GM04504 (cell line): ENCODE data around the gene TUBGCP6.

ENCODE experiments used
- DNase-seq: peaks from one replicate; pipeline ENCODE4 v3.0.0-alpha.2; 2012; ENCODE audit warnings: low read depth

Gene TUBGCP6

DNA sequence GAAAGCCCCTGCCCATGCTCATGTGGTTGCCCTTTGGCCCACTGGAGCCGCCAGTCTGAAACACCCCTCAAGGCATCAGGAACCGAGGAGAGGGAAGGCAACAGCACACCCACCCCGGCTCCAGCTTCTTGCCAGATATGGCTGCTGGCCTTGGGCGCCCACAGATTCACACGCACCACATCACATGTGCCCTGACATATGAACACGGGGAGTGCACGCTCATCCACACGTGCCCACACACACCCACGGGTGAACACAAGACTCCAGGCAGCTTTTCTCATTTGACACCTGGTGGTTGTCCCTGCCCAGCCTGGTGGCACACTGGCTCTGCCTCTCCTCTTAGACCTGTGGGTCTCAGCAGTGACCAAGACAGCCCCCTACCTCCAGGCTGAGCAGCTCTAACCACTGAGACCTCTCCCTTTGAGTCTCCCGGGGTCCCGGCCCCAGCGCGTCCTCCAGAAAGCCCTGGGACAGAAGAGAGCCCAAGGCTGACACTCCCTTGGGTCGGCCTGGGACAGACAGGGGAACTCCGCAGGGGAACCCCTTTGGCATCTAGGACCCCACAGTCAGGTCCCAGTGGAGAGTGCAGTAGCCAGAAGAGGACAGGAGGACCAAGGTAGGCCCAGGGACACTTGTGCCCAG lies 19.4 kb upstream of the TUBGCP6 start:
- DNase-seq: no peak

DNA sequence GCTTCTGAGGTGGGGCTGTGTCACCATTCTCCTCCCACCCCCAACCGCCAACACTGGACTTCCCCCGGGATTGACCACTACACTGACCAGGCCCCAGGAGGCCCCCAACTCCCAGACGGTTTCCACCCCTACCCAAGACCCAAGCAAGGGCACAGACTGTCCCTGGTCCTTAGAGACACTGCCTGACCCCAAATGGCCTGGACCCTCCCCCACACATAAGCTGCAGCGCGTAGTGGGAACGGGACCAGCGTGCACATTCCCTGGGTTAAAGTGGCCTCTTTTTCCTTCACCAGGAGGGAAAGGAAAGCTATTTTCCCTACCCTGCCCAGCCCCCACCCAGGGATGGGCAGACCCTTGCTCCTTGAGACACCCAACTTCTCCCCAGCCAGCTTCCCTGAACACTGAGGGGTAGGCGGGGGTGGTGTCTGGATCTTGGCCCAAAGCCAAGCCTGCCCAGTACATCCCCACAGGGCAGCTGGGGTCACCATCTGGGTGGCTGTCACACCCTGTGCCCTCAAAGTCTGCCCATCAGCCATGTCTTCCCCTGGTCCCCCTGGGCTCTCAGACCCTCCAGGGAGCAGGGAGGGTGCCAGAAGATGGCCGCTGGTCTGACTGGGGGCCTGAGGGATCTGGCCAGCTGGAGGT lies 18.3 kb upstream of the TUBGCP6 start:
- no peak for DNase-seq

DNA sequence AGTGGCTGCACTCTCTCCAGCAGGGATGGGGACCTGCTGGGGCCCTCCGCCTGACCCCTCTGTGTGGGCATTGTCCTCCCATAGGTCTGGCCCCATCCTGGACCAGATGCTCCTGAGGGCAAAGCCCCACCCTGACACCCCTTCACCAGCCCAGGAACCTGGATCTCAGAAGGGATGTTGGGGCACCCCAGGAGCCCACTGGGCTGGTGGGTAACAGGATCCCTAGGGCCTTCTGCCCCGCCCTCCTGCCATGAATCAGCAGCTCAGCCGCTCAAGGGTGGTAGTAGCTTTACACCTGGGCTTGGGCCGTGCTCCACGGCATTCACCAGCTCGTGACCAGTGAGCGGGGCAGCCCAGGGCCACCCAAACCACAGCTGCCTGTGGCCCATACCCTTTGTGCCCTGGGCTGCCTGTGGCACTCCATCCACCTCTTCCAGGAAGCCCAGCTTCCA lies 17.7 kb upstream of the TUBGCP6 start:
- DNase-seq: no peak

DNA sequence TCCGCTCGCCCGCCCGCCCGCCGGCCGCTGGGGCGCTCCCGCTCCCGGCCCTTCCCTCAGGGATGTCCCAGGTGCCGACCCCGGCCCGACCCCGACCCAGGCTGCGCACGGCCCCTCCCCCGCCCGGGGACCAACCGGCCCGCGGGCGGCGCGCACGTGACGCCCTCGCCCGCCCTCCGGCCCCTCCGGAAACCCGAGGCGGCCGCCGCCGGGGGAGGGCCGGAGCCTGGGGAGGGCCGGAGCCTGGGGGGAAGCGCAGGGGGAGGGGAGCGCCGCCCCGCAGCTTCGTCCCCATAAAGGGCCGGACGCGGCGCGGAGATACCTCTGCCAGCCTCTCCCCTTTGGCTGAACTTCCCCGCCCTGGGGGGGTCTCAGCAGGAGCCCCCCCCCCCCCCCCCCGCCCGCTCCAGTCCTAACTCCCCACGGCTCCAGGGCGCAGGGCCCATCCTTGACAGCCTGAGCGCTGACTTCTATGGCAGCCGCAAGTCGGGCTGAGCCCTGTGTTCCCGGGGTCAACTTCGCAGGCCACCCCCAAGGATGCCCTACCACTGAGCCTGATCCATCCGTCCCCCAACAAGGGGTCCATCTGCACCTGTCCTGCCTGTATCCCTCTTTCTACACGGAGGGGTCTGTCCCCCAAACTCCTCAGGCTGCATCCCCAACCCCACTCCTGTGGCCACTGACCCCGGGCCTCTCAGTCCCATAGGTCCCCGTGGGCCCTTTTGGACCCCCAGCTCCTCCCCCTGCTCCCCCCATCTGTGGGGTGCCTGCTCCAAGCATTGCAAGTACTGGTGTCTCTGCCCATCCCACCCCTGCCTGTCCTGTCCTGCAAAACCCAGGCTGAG lies 17.0 kb upstream of the TUBGCP6 start, which contains the start of gene MAPK12:
Gene MAPK12, minus strand, starts transcription at position 69 of the 845 bp plus-strand sequence. CDS start 174 bp downstream, outside the sequence.
- DNase-seq: no peak

DNA sequence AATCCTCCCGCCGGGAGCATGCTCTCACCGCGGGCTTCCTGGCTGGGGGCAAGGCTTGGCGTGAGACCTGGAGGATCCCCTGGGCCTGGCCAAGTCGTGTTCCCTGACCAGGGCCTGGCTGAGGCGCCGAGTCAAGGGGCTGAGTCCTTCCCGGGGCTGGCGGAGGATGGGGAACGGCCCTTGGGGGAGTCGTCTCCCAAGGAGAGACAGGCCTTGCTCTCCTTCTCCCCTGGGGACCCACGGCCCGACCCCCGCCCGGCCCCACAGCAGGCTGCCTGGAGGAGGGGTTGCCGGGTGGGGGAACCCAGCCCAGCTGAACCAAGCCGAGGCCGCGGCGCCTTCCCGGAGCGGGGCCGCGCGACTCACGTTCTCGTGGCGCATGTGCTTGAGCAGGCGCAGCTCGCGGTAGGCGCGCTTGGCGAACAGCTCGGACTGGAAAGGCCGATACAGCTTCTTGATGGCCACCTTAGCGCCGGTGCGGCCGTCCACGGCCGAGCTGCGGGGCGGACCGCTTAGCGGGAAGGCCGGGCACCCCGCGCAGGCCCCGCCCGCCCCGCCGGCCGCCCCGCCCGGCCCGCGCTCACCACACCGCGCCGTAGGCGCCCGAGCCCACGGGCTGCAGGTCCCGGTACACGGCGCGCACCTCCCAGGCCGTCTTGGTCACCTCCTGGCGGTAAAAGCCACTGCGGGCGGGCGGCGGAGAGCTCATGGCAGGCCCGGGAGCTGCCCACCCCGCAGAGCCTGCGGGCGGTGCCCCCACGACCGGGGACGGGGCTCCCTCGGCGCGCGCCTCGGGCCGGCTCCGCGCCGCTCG lies 16.2 kb upstream of the TUBGCP6 start:
- DNase-seq: no peak

DNA sequence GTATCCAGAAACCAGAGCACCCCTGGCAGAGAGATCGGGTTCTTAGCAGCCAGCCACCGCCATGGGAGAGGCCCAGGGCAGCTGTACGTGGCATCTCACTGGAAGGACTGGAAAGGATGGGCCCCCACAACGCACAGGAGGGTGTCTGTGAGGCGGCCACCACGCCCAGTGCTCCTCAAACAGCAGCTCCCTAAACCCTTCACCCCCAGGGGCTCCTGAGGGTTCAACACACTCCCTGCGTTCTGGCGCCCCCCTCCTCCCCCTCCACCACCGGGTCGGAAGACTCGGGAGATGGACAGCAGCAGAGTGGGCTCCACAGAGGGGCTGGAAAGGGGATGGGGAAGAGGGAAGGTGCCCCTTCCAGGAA lies 15.6 kb upstream of the TUBGCP6 start:
- no peak for DNase-seq

DNA sequence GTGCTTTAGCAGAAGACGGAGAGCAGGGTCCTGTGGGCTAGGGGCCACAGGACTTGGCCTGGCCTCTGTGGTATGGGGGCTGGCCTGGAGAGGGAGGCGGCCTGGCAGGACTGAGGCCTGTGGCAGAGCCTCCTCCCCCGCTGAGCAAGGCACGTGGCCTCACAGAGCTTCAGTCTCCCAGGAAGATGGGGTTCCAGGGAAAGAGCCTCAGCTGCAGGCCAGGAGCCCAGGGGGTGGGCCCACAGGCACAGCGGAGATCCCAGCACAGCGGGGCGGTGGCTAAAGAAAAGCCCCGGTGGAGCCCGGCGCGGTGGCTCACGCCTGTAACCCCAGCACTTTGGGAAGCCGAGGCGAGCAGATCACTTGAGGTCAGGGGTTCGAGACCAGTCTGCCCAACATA lies 14.5 kb upstream of the TUBGCP6 start:
- no peak for DNase-seq

DNA sequence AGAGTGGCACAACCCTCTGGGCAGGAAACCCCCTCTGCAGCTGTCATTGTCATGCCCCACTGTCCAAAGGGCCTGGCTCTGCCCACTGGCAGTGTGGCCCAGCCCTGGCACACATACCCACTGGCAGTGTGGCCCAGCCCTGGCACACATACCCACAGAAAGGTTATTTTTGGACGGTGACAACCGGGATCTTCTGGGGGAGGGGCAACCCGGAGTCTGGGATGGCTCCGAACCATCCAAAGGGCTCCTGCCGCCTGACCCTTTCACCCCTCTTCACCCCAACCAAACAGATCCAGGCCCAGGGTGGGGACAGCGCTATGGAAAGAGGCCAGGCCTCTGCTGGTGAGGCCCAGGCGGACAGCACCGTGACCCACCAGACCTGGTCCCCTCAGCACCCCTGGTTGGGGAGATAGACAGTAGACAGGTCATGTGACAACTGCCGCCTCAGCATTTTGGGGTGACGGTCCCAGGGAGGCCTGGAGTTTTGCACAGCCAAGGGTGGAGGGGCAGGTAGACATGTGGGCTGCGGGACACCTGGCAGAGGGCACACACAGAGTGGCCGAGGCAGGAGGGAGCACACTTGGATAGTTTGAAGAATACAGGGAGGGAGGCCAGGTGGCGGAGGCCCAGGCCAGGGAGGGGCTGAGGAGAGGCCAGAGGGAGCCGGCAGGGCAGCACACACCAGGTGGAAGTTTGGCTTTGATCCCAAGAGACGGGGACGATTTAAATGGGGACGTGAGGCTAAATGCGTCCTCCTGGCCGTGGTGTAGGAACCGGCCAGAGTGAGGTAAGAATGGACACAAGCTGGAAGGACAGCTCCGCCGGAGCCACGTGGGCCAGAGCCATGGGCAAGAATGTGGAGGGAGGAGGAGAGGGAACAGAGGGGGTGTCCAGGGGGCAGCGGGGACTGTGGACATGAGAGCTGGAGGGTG lies 13.8 kb upstream of the TUBGCP6 start:
- DNase-seq: no peak

DNA sequence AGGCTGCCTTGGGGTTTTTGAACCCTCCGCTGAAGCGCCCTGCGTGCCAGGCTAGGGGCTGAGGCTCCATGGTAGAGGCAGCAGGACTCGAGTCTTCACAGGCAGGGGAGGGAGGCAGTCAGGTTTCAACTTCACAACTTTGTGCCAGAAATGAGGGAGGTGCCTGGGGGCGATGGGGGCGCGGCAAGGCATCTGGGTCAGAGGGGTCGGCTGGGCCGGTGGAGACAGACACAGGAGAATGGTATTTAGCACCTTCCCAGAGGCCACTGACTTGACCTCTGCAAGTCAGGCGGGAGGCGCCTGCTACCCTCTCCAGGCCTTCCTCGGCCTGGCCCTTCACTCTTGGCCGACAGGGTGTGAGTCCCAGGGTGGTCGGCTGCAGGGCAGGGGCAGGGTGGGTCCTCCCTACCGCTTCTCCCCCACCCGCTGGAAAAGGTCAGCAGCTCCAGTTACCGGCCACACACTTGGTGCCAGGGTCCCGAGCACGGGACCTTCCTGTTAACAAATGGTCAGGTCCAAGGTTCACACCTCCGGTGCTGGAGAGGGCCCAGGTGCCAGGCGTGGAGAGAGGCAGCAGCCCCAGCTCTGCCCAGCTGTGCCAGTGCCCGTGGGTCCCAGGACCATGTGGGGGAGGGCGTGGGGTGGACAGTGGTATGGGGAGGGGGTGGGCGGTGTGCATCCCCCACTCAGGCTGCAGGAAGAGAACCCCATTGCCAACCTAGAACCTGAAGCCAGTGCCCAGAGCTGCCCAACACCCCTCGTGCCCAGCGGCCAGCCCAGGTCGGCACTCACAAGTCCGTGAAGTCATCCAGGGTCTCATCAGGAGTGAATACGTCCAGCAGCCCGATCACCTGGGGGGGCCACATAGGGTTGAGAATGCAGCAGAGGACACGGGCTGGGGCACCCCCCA lies 12.9 kb upstream of the TUBGCP6 start:
- DNase-seq: no peak

DNA sequence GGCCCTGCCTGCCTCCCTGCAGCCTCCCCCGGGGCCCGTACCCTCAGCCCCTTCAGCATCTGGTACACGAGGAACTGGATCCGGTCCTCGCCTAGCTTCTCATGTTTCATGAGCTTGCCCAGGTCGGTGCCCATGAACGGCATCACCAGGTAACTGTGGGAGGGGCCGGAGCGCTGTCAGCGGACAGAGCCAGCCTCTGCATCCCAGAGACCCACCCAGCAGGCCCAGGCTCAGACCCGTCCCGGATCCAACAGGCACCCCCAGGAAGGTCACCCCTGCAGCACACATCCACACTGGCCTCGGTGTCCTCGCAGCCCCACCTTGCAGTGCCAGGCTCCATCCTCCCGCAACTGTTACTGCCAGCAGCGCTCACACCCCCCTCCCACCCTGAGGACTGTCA lies 12.2 kb upstream of the TUBGCP6 start:
- DNase-seq: no peak

DNA sequence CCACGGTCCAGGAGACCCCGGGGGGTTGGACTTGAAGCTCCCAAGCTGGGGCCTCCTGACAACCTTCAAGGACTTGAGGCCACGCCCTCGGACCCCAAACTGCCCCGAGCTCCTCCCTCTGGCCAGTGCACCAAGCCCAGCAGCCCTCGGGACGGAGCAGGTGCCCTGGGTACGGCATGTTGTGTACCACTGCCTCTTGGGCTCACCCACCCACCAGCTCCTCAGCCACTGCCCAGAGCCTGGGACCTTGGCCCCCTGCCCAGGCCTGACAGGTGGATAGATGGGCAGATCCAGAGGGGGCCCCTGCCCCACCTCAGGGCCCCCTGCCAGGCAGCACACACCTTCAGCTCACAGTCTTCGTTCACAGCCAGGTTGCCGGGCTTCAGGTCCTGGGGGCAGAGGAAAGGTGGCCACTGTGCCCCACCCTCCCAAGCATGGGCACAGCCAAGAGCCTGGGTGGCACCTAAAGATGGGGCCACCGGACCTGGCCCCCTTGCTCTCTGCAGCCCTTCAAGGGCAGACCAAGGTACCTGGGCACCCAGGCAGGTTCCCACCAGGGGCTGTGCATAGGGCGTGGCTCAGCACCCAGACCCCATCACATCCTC lies 11.5 kb upstream of the TUBGCP6 start:
- no peak for DNase-seq

DNA sequence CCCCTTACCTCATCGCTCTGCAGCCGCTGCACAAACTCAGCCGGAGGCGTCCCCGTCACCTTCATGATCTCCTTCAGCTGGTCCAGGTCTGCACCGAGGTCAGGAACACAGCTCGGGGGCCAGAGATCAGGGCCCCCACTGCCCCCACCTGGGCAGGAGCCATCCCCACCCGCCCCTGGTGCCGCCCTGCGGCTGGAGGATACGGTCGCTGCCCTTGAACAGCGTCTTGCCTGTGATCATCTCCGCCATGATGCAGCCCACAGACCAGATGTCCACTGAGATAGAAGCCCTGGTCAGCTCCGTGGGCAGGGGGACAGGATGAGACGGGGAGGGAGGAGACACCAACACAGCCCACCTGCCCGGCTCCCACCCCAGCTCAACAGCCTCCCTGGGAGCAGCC lies 10.8 kb upstream of the TUBGCP6 start:
- no peak for DNase-seq

DNA sequence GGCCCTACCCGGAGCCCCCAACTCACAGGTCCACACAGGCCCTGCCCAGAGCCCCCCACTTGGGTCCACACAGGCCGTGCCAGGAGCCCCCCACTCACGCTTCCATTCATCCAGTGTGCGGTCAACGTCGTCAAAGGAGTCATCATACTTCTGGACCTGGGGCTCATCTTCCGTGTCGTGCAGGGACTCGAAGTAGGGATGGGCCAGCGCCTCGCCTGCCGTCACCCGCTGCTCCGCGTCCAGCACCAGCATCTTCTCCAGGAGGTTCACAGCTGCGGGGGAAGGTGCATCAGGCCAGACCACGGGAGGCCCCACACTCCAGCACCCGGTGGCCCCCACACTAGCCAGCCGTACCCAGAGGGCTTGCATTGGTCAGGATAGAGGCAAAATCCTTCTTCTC lies 10.3 kb upstream of the TUBGCP6 start:
- DNase-seq: no peak

DNA sequence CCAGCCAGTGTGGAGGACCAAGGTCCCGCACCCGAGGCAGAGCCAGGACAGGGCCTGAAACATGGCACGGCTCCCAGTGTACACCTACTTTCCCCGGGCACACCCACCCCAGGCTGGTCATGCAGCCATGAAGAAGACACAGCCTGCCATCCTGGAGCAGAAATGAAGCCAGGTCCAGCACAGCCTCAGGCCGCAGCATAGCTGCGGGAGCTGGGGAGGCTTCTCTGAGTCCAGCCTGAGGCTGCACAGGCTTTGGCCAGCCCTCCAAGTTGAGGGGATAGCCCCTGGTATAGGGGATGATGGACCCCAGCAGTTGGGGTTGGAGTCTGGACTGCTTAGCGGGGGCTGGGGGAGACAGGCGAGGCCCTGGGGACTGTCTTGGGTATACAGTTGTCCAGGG lies 9.1 kb upstream of the TUBGCP6 start:
- DNase-seq: no peak

DNA sequence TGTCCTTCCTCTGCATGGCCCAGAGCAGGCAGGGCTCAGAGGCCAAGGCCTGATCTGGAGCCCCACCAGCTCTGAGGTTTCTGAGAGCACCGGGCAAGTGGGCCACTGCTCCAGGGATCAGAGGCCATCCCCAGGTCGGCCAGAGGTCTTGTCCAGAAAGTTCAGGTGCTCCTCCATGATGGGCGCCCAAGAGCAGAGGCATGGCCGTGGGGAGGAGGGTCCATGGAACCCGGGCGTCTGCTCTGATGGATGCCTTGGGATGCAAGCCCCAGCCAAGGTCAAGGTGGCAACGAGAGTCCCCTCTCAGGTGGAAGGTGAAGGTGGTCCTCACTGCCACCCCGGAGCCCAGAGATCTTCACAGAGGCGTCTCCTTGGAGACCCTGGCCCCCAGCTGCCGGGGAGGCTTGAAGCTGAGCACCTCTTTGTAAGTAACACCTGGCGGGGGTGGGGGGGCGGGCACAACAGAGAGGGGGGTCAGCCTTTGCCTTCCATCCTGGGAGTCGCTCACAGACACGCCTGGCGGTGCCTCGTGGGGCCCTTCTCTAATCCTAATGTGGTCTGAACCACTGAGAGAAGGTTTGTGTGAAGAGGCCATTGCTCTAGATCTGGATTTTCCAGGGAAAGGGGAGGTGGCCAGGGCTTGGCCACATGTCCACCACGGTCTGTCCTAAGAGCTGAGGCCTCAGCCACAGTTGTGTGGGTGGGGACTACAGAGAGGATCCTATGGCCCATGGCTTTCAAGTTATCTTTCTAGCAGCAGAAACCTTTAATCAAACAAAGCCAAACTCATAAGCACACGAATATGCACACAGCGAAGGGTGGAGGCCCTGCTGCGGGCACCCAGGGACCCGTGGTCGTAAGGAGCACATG lies 8.5 kb upstream of the TUBGCP6 start:
- DNase-seq: no peak

DNA sequence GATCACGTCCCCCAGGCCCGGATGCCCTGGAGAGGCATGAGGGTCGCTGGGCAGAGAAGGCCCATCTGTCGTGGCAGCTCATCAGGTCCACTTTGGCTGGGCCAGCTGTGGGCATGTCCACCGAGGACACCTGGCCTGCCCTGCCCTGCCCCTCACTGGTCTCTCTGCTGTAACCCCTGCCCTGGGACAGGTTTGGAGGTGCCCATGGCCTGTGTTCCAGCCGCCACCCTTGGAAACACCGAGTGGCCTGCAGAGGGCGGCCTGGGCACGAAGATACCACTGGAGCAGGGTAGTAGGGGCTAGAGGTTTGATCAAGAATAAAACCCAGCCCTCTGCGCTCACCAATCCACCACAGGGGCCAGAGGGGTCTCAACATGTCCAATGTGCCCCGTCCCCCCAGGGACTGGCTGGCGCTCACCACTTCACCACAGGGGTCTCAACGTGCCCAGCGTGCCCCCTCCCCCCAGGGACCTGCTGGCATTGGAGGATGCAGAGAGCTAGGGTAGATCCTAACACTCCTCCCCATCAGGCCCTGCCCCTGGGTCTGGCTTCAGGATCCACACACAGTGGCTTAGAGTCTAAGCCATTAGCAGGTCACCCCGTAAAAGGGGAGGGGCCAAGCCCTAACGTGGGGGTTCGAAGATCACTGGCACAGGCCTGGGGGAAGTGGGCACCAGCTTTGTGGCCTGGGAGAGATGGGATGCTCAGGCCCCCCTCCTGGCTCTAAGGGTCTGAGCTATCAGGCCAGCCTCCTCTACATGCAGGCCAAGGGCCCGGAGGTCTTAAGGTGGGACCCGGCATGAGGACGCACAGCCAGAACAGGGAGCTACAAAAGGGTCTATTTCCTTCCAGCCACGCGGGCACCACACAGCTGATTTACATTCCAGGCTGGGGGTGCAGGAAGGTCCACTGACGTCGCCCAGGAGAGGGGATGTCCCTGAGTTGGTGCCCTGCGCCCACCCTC lies 7.5 kb upstream of the TUBGCP6 start:
- no peak for DNase-seq

DNA sequence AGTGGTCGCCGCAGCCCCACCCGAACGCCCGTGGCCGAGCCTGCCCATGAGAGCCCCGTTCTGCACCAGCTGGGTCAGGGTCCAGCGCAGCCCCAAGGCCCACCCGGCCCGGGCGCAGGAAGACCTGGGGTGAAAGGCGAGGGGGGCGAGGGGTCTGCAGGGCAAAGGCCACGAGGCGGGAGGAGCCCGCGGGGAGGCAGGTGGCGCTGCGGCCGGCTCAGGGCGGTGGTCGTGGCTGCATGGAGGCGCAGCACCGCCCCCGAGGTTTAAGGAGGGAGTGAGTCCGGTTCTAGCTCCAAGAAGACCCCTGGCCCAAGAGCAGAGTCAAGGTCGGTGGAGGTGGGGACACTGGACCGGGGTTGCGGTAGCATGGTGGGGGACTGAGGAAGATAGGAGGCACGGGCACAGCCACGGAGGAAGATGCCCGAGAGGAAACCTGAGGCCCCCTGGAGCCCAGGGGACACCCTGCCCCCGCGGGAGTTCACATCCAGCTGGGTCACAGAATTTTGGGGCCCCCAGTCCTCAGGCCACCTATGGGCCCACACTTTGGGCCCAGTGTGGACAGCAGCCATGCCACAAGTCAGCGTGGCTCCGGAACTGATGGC lies 6.8 kb upstream of the TUBGCP6 start:
- DNase-seq: no peak
